ENCODE data around the gene GMPR. TPM values are rescaled to one million over a fixed set of nuclear protein-coding genes. Genes with fewer than 3 reads are reported as not detected.

The GMPR gene
- total and polyA plus RNA-seq, 10 donors: 5.4 to 37.4 (median 13.8) TPM

- H3K9me3 ChIP-seq: no peaks in the 10 kb centered on the region
- intact Hi-C loops (cut with DNase I; ENCODE audit: low total_unique reads): no loop called here
- DNase-seq: no peak
- no peak overlapping the region for H3K4me3 ChIP-seq
- no peaks in the 10 kb centered on the region for H3K27me3 ChIP-seq (replicated peaks in 1 of 7)
- TF ChIP-seq, protein P1, sequence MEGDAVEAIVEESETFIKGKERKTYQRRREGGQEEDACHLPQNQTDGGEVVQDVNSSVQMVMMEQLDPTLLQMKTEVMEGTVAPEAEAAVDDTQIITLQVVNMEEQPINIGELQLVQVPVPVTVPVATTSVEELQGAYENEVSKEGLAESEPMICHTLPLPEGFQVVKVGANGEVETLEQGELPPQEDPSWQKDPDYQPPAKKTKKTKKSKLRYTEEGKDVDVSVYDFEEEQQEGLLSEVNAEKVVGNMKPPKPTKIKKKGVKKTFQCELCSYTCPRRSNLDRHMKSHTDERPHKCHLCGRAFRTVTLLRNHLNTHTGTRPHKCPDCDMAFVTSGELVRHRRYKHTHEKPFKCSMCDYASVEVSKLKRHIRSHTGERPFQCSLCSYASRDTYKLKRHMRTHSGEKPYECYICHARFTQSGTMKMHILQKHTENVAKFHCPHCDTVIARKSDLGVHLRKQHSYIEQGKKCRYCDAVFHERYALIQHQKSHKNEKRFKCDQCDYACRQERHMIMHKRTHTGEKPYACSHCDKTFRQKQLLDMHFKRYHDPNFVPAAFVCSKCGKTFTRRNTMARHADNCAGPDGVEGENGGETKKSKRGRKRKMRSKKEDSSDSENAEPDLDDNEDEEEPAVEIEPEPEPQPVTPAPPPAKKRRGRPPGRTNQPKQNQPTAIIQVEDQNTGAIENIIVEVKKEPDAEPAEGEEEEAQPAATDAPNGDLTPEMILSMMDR (IDR thresholded peaks at IDR 0.05 in 8 of 11, conservative IDR thresholded peaks at IDR 0.05 in 3 of 11): no peak
- no peak for TF ChIP-seq POLR2A (IDR thresholded peaks at IDR 0.05)
- TF ChIP-seq POLR2AphosphoS5 (IDR thresholded peaks at IDR 0.05): no peak
- no peaks in the 10 kb centered on the region for H3K4me1 ChIP-seq
- WGBS, 5 donors: 91 to 97% (median 93%) methylated on average over 8 to 14 of the region's 14 CpGs
- peaks cover 0 to 4% (median 0%) of the 10 kb centered on the region in 6 donors for H3K36me3 ChIP-seq
- H3K27ac ChIP-seq: no peak overlapping the region
Observed at GRCh38 chr6:16284472-16284871, 46.1 kb downstream of the GMPR start.

DNA sequence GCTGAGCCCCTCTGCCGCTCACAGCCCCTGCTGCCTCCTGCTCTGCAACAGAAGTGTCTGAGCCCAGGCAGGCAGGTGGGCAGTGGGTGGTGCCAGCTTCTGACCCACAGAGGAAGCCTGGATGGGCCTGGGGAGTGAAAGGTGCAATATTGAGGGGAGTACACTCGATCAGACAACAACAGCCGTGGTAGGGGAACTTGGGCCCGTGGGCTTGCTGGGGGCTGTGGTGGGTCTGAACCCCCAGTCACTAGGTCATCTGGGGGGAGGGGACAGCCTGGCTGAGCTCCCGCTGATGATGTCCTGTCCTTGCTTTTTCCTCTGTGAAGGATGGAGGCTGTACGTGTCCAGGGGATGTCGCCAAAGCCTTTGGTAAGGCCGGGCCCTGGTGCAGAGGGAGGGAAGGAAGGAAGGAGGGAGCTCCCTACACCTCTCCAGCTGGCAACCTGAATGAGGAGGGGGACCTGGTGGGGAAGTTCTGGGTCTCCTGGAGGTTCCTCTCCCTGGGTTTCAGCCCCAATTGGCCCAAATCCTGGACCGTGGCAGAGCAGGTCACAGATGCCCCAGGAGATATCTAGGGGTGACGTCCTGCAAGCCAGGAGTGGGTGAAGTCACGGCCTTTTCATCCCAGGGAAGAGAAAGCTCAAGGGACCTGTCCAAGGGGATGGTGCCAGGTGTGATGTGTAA is 47.2 kb downstream of the GMPR start:
- H3K36me3 ChIP-seq: peaks cover 0 to 4% (median 0%) of the 10 kb centered on the region in 6 donors
- WGBS, 5 donors: 82 to 88% (median 86%) methylated on average over 11 of the region's 11 CpGs

GRCh38 chr6:16286151-16286522 is 47.8 kb downstream of the GMPR start:
- H3K4me3 ChIP-seq: no peak overlapping the region
- H3K27me3 ChIP-seq (replicated peaks in 1 of 7): no peaks in the 10 kb centered on the region
- DNase-seq: no peak
- H3K9me3 ChIP-seq: no peaks in the 10 kb centered on the region
- WGBS, 5 donors: 73 to 87% (median 76%) methylated on average over 12 to 15 of the region's 15 CpGs
- peaks cover 0 to 5% (median 0%) of the 10 kb centered on the region in 6 donors for H3K36me3 ChIP-seq
- no peak overlapping the region for H3K27ac ChIP-seq
- intact Hi-C loops (cut with DNase I; ENCODE audit: low total_unique reads): no loop called here
- H3K4me1 ChIP-seq: no peaks in the 10 kb centered on the region
- TF ChIP-seq, protein P1 (IDR thresholded peaks at IDR 0.05 in 8 of 11, conservative IDR thresholded peaks at IDR 0.05 in 3 of 11): peak in 10 of 11 experiments; percentile 7 to 66 (median 40)
- no peak for TF ChIP-seq POLR2A (IDR thresholded peaks at IDR 0.05)

More for the DNA sequence above, 47.2 kb downstream of the GMPR start:
- TF ChIP-seq POLR2AphosphoS5 (IDR thresholded peaks at IDR 0.05): no peak
- no peak for TF ChIP-seq POLR2A (IDR thresholded peaks at IDR 0.05)
- TF ChIP-seq, protein P1 (IDR thresholded peaks at IDR 0.05 in 8 of 11, conservative IDR thresholded peaks at IDR 0.05 in 3 of 11): no peak
- H3K4me3 ChIP-seq: no peak overlapping the region
- intact Hi-C loops (cut with DNase I; ENCODE audit: low total_unique reads): no loop called here
- H3K27me3 ChIP-seq (replicated peaks in 1 of 7): no peaks in the 10 kb centered on the region
- no peaks in the 10 kb centered on the region for H3K9me3 ChIP-seq
- DNase-seq: no peak
- no peak overlapping the region for H3K27ac ChIP-seq
- no peaks in the 10 kb centered on the region for H3K4me1 ChIP-seq

GRCh38 chr6:16288163-16288562 is 49.8 kb downstream of the GMPR start:
- Histone ChIP-seq H3K4me3 (no peak overlapping the region), H3K9me3 (no peaks in the 10 kb centered on the region), H3K36me3 (peaks cover 0 to 5% (median 0%) of the 10 kb centered on the region in 6 donors), H3K4me1 (no peaks in the 10 kb centered on the region), H3K27ac (no peak overlapping the region), H3K27me3 (replicated peaks in 1 of 7) (no peaks in the 10 kb centered on the region)
- DNase-seq: no peak
- intact Hi-C loops (cut with DNase I; ENCODE audit: low total_unique reads): no loop called here
- 88 to 96% (median 95%) methylated on average over 9 to 26 of the region's 26 CpGs for WGBS, 5 donors
- TF ChIP-seq POLR2AphosphoS5 (IDR thresholded peaks at IDR 0.05) (no peak), POLR2A (IDR thresholded peaks at IDR 0.05) (no peak)
- TF ChIP-seq, protein P1 (IDR thresholded peaks at IDR 0.05 in 8 of 11, conservative IDR thresholded peaks at IDR 0.05 in 3 of 11): no peak
